H9 (cell line): ENCODE data around the gene ST14. TPM values are rescaled to one million over a fixed set of nuclear protein-coding genes. Genes with fewer than 3 reads are reported as not detected.

Experiments
- DNase-seq: peaks from one replicate; pipeline ENCODE4 v3.0.0-alpha.2; 2017
- H2AFZ ChIP-seq: one replicate; pipeline ENCODE4 v1.6.1; 2013; ENCODE audit warnings: mild to moderate bottlenecking, low read length, control low read depth, moderate library complexity
- H2AK5ac ChIP-seq: 2 replicates; pipeline ENCODE4 v1.6.1; 2013; ENCODE audit warnings: low read length, control low read depth, mixed read lengths; ENCODE audit not compliant: insufficient read length
- H2BK120ac ChIP-seq: one replicate; pipeline ENCODE4 v1.6.1; 2013; ENCODE audit warnings: low read depth, mild to moderate bottlenecking, low read length, control low read depth, inconsistent platforms; ENCODE audit not compliant: poor library complexity, severe bottlenecking
- H2BK12ac ChIP-seq: 2 replicates; pipeline ENCODE4 v1.6.1; 2013; ENCODE audit warnings: low read length, control low read depth, mixed read lengths, low read depth; ENCODE audit not compliant: insufficient read length
- H2BK15ac ChIP-seq: 2 replicates; pipeline ENCODE4 v1.6.1; 2013; ENCODE audit warnings: low read depth, low read length, control low read depth
- H2BK20ac ChIP-seq: one replicate; pipeline ENCODE4 v1.6.1; 2013; ENCODE audit warnings: low read depth, mild to moderate bottlenecking, low read length, control low read depth, inconsistent platforms; ENCODE audit not compliant: poor library complexity, severe bottlenecking
- H2BK5ac ChIP-seq: 2 replicates; pipeline ENCODE4 v1.6.1; 2013; ENCODE audit warnings: low read length, control low read depth, mixed read lengths; ENCODE audit not compliant: insufficient read length
- H3K14ac ChIP-seq: 2 replicates; pipeline ENCODE4 v1.6.1; 2013; ENCODE audit warnings: low read length, control low read depth; ENCODE audit not compliant: insufficient read depth
- H3K18ac ChIP-seq: 2 replicates; pipeline ENCODE4 v1.6.1; 2013; ENCODE audit warnings: low read depth, mild to moderate bottlenecking, mixed read lengths, low read length, control low read depth; ENCODE audit not compliant: insufficient read length
- H3K23ac ChIP-seq: 2 replicates; pipeline ENCODE4 v1.6.1; 2013; ENCODE audit warnings: low read length, control low read depth, mixed read lengths, low read depth; ENCODE audit not compliant: insufficient read length
- H3K23me2 ChIP-seq: 2 replicates; pipeline ENCODE4 v1.6.1; 2013; ENCODE audit warnings: low read depth, mild to moderate bottlenecking, mixed read lengths, low read length, control low read depth; ENCODE audit not compliant: insufficient read length, poor library complexity, severe bottlenecking
- H3K27ac ChIP-seq: 2 replicates; pipeline ENCODE4 v1.5.1; 2013; ENCODE audit warnings: low read length, control low read depth, mixed read lengths, low read depth; ENCODE audit not compliant: insufficient read length
- H3K27me3 ChIP-seq: 2 replicates; pipeline ENCODE4 v1.6.1; 2013; ENCODE audit warnings: low read length, control low read depth, inconsistent platforms; ENCODE audit not compliant: insufficient read depth
- H3K4ac ChIP-seq: 2 replicates; pipeline ENCODE4 v1.6.1; 2013; ENCODE audit warnings: low read depth, mild to moderate bottlenecking, control low read depth, inconsistent platforms, low read length, moderate library complexity
- H3K4me1 ChIP-seq: 2 replicates; pipeline ENCODE4 v1.6.1; 2013; ENCODE audit warnings: low read length, control low read depth, inconsistent platforms; ENCODE audit not compliant: insufficient read depth
- H3K4me2 ChIP-seq: 2 replicates; pipeline ENCODE4 v1.6.1; 2013; ENCODE audit warnings: low read length, control low read depth, mixed read lengths; ENCODE audit not compliant: insufficient read length, insufficient read depth
- H3K56ac ChIP-seq: 2 replicates; pipeline ENCODE4 v1.6.1; 2013; ENCODE audit warnings: low read depth, mild to moderate bottlenecking, mixed read lengths, low read length, control low read depth; ENCODE audit not compliant: insufficient read length
- H3K79me1 ChIP-seq: 2 replicates; pipeline ENCODE4 v1.6.1; 2013; ENCODE audit warnings: low read depth, mild to moderate bottlenecking, moderate library complexity, low read length, control low read depth, inconsistent platforms; ENCODE audit not compliant: insufficient read depth, poor library complexity, severe bottlenecking
- H3K79me2 ChIP-seq: 2 replicates; pipeline ENCODE4 v1.6.1; 2013; ENCODE audit warnings: low read length, control low read depth, inconsistent platforms; ENCODE audit not compliant: insufficient read depth
- H3K9ac ChIP-seq: 2 replicates; pipeline ENCODE4 v1.6.1; 2013; ENCODE audit warnings: low read length, control low read depth, mixed read lengths; ENCODE audit not compliant: insufficient read length; ENCODE audit errors: extremely low read depth
- H3K9me3 ChIP-seq: one replicate; pipeline ENCODE4 v1.6.1; 2013; ENCODE audit warnings: low read depth, low read length, inconsistent platforms; ENCODE audit not compliant: control insufficient read depth
- H3T11ph ChIP-seq: one replicate; pipeline ENCODE4 v1.6.1; 2013; ENCODE audit warnings: mild to moderate bottlenecking, low read length, control low read depth, inconsistent platforms
- H4K20me1 ChIP-seq: one replicate; pipeline ENCODE4 v1.6.1; 2013; ENCODE audit not compliant: control insufficient read depth, insufficient read length, insufficient read depth
- H4K5ac ChIP-seq: 2 replicates; pipeline ENCODE4 v1.6.1; 2013; ENCODE audit warnings: low read depth, mild to moderate bottlenecking, mixed read lengths, low read length, control low read depth; ENCODE audit not compliant: insufficient read length
- H4K8ac ChIP-seq: replicated peaks from 2 replicates; pipeline ENCODE4 v1.6.1; 2013; ENCODE audit warnings: low read length, control low read depth, mixed read lengths, low read depth; ENCODE audit not compliant: insufficient read length
- H4K91ac ChIP-seq: 2 replicates; pipeline ENCODE4 v1.6.1; 2013; ENCODE audit warnings: low read depth, mild to moderate bottlenecking, moderate library complexity, mixed read lengths, low read length, control low read depth; ENCODE audit not compliant: insufficient read length
- H3K27ac Mint-ChIP-seq, 3 experiments: 2 replicates in 2 of 3; 3 replicates in 1 of 3; pipeline ENCODE4 v1.8.0; 2020 to 2021; ENCODE audit warnings: mixed read lengths in 3 of 3, mild to moderate bottlenecking in 1 of 3, moderate library complexity in 1 of 3
- H3K27me3 Mint-ChIP-seq: 2 replicates; pipeline ENCODE4 v1.8.0; 2021; ENCODE audit warnings: low read depth, mild to moderate bottlenecking, moderate library complexity, mixed read lengths
- H3K36me3 Mint-ChIP-seq, 3 experiments: 2 replicates in 2 of 3; 3 replicates in 1 of 3; pipeline ENCODE4 v1.8.0; 2020 to 2021; ENCODE audit warnings: low read depth in 3 of 3, mixed read lengths in 3 of 3; ENCODE audit not compliant: insufficient read depth in 1 of 3
- H3K4me1 Mint-ChIP-seq, 2 experiments: 2 replicates each; pipeline ENCODE4 v1.8.0; 2020; ENCODE audit warnings: mixed read lengths in 2 of 2
- H3K4me3 Mint-ChIP-seq, 2 experiments: 2 replicates in 1 of 2; 3 replicates in 1 of 2; pipeline ENCODE4 v1.8.0; 2020 to 2021; ENCODE audit warnings: mild to moderate bottlenecking in 2 of 2, mixed read lengths in 2 of 2, moderate library complexity in 1 of 2
- H3K9me3 Mint-ChIP-seq, 2 experiments: 2 replicates in 1 of 2; 3 replicates in 1 of 2; pipeline ENCODE4 v1.8.0; 2020; ENCODE audit warnings: mild to moderate bottlenecking in 2 of 2, mixed read lengths in 2 of 2, moderate library complexity in 1 of 2
- CTCF ChIP-seq: fragments of 200-600 bp; sonication (generic); conservative IDR thresholded peaks from 3 replicates; pipeline ENCODE4 v1.8.0; 2021; ENCODE audit warnings: antibody characterized with exemption, mild to moderate bottlenecking
- WGBS: extraction: QIAGEN DNeasy Blood & Tissue Kit; methylation state at CpG from one replicate; pipeline ENCODE4 v1.1.7; 2013; ENCODE audit warnings: missing lambda C conversion rate, low lambda C conversion rate, mixed read lengths; ENCODE audit not compliant: insufficient read length; ENCODE audit errors: extremely low coverage; 5-methylcytosine and 5-hydroxymethylcytosine counted together
- total RNA-seq: library from RNA; stranded (reverse); gene quantifications from 2 replicates; pipeline ENCODE4 v1.2.1, GENCODE V29; 2021

ST14 gene
- total RNA-seq, 1 experiment from 2014 or later, result 22.4 TPM

GRCh38 chr11:130183878-130184610 lies 24.5 kb downstream of the ST14 start:
- no peak overlapping the region for H3K18ac ChIP-seq
- H3K4ac ChIP-seq, result no peak overlapping the region
- H4K91ac ChIP-seq, result no peak overlapping the region
- TF ChIP-seq CTCF, result no peak
- H3K14ac ChIP-seq, result no peak overlapping the region
- Mint-ChIP-seq H3K27me3 (no peaks in the 10 kb centered on the region), H3K36me3 (no peaks in the 10 kb centered on the region; a peak in 1 of 7 replicates), H3K4me1 (peaks cover 13 to 18% of the 10 kb centered on the region in 2 experiments), H3K27ac (no peak overlapping the region; a peak in 1 of 7 replicates), H3K4me3 (no peak overlapping the region), H3K9me3 (no peaks in the 10 kb centered on the region)
- H3T11ph ChIP-seq, result no peak overlapping the region
- no peaks in the 10 kb centered on the region for H3K23me2 ChIP-seq
- no peak overlapping the region for H2BK120ac ChIP-seq
- H3K9me3 ChIP-seq, result no peaks in the 10 kb centered on the region
- H4K20me1 ChIP-seq, result no peaks in the 10 kb centered on the region
- H2BK12ac ChIP-seq, result no peak overlapping the region
- H2AFZ ChIP-seq, result no peak overlapping the region
- H3K4me2 ChIP-seq, result no peak overlapping the region
- H2BK20ac ChIP-seq, result no peak overlapping the region
- no peak overlapping the region for H2BK5ac ChIP-seq
- H3K4me1 ChIP-seq, result peaks cover 4% of the 10 kb centered on the region; the same call in 1 of the 2 replicates
- H2BK15ac ChIP-seq, result no peak overlapping the region
- H3K9ac ChIP-seq, result no peak overlapping the region
- no peaks in the 10 kb centered on the region for H3K79me2 ChIP-seq
- H2AK5ac ChIP-seq, result no peak overlapping the region
- H3K79me1 ChIP-seq, result no peaks in the 10 kb centered on the region
- no peak for DNase-seq
- no peak overlapping the region for H4K8ac ChIP-seq
- no peak overlapping the region for H3K56ac ChIP-seq
- WGBS, result no CpG with 5 or more reads among the region's 11 CpGs
- H3K23ac ChIP-seq, result no peak overlapping the region
- no peak overlapping the region for H3K27ac ChIP-seq
- no peak overlapping the region for H4K5ac ChIP-seq
- no peaks in the 10 kb centered on the region for H3K27me3 ChIP-seq
